Transverse colon (tissue), 4 donors: ENCODE measurements around the gene THUMPD2. TPM values are rescaled to one million over a fixed set of nuclear protein-coding genes. Genes with fewer than 3 reads are reported as not detected.

Source experiments
- DNase-seq: peaks from one replicate; pipeline ENCODE4 v3.0.0-alpha.2; 2019
- H3K27ac ChIP-seq, 4 donors: fragments of 200-600 bp; sonication (generic); 2 replicates each; pipeline ENCODE4 v1.5.1; 2016 to 2018; ENCODE audit warnings: inconsistent platforms in 4 of 4
- H3K27me3 ChIP-seq: fragments of 200-600 bp; sonication (generic); 2 replicates; pipeline ENCODE4 v1.5.1; 2017; ENCODE audit warnings: inconsistent platforms
- H3K36me3 ChIP-seq, 4 donors: fragments of 200-600 bp; sonication (generic); 2 replicates each; pipeline ENCODE4 v1.5.1; 2017 to 2019; ENCODE audit warnings: inconsistent platforms in 4 of 4
- H3K4me1 ChIP-seq, 4 donors: fragments of 200-600 bp; sonication (generic); 2 replicates each; pipeline ENCODE4 v1.5.1; 2017 to 2020; ENCODE audit warnings: inconsistent platforms in 4 of 4
- H3K4me3 ChIP-seq, 4 donors: fragments of 200-600 bp; sonication (generic); 1 replicate in 1 of 4; 2 replicates in 3 of 4; pipeline versions ENCODE4 v1.5.1 to v1.6.1; 2017 to 2019; ENCODE audit warnings: inconsistent platforms in 4 of 4
- H3K9me3 ChIP-seq, 2 donors: fragments of 200-600 bp; sonication (generic); 2 replicates each; pipeline ENCODE4 v1.5.1; 2017 to 2019; ENCODE audit warnings: inconsistent platforms in 2 of 2
- CTCF ChIP-seq, 5 experiments: fragments of 200-600 bp in 3 of 5; fragments of 450-650 bp in 2 of 5; sonication (generic) in 3 of 5; IDR thresholded peaks; 1 replicate in 2 of 5; 2 replicates in 3 of 5; pipeline ENCODE4 v1.5.1; 2016 to 2017; ENCODE audit warnings: antibody characterized with exemption in 5 of 5, inconsistent platforms in 3 of 5, mild to moderate bottlenecking in 2 of 5, moderate library complexity in 1 of 5
- EP300 ChIP-seq: sonication (generic); formaldehyde crosslinking; IDR thresholded peaks from one replicate; pipeline ENCODE4 v1.6.1; 2017; ENCODE audit warnings: antibody characterized with exemption, low read depth
- POLR2A ChIP-seq: fragments of 450-650 bp; IDR thresholded peaks from one replicate; pipeline ENCODE4 v1.6.1; 2016; ENCODE audit warnings: antibody characterized with exemption, mild to moderate bottlenecking, moderate library complexity
- POLR2AphosphoS5 ChIP-seq, 3 donors: sonication (generic); formaldehyde crosslinking; IDR thresholded peaks; one replicate each; pipeline ENCODE4 v1.6.1; 2016; ENCODE audit warnings: antibody characterized with exemption in 3 of 3
- WGBS, 2 donors: methylation state at CpG; one replicate each; pipeline ENCODE4 v1.1.5; 2018; ENCODE audit warnings: low coverage in 1 of 2; 5-methylcytosine and 5-hydroxymethylcytosine counted together
- in situ Hi-C, 4 donors: fragments of 200-750 bp; cut with MboI; loops; one replicate each; pipeline versions ENCODE4 v1.15.0 to v1.15.1; 2017; ENCODE audit warnings: low sequenced_read_pairs in 3 of 4, low pct_ligation_motif_present in 1 of 4, low pct_unique_long_range_greater_than_20kb in 1 of 4
- intact Hi-C: fragments of 100-400 bp; cut with DNase I; formaldehyde crosslinking; loops from one replicate; pipeline ENCODE4 v1.15.1; 2023; ENCODE audit warnings: low total_unique reads
- total RNA-seq, 4 donors: library from RNA; depleted of rRNA; stranded (reverse); fragments of >200 nt; gene quantifications; one replicate each; pipeline ENCODE4 v1.1.0, GENCODE V29; 2016

Gene THUMPD2
- total RNA-seq, 4 donors from 2014 or later = 5.2 to 21.1 (median 9.7) TPM

- no peak overlapping the region for H3K4me3 ChIP-seq
- intact Hi-C loops = no loop called here
- no peaks in the 10 kb centered on the region for H3K4me1 ChIP-seq
- H3K36me3 ChIP-seq = peaks cover 0 to 41% (median 9%) of the 10 kb centered on the region in 4 donors
- 80 to 91% methylated on average over 2 of the region's 2 CpGs for WGBS, 2 donors
- H3K9me3 ChIP-seq = no peaks in the 10 kb centered on the region
- no peak for TF ChIP-seq EP300
- no peak for TF ChIP-seq POLR2AphosphoS5 (IDR thresholded peaks at IDR 0.05)
- no peaks in the 10 kb centered on the region for H3K27me3 ChIP-seq
- DNase-seq = no peak
- in situ Hi-C loops = no loop called here
- H3K27ac ChIP-seq = no peak overlapping the region
Observed at GRCh38 chr2:39738936-39739335, 40.1 kb downstream of the THUMPD2 start.

GRCh38 chr2:39737661-39738060, 41.4 kb downstream of the THUMPD2 start:
- Histone ChIP-seq H3K36me3 (peaks cover 0 to 33% (median 3%) of the 10 kb centered on the region in 4 donors), H3K4me3 (no peak overlapping the region), H3K27me3 (no peaks in the 10 kb centered on the region), H3K4me1 (no peaks in the 10 kb centered on the region), H3K27ac (no peak overlapping the region), H3K9me3 (no peaks in the 10 kb centered on the region)
- 87 to 88% methylated on average over 8 of the region's 8 CpGs for WGBS, 2 donors
- no peak for TF ChIP-seq CTCF (IDR thresholded peaks at IDR 0.05)
- TF ChIP-seq EP300 = no peak
- TF ChIP-seq POLR2AphosphoS5 (IDR thresholded peaks at IDR 0.05) = no peak
- no peak for TF ChIP-seq POLR2A
- intact Hi-C loops (no loop called here), in situ Hi-C loops (no loop called here)
- no peak for DNase-seq

GRCh38 chr2:39736640-39737039, 42.4 kb downstream of the THUMPD2 start:
- peaks cover 0 to 27% (median 3%) of the 10 kb centered on the region in 4 donors for H3K36me3 ChIP-seq
- no peak overlapping the region for H3K27ac ChIP-seq
- in situ Hi-C loops (no loop called here), intact Hi-C loops (no loop called here)
- H3K4me3 ChIP-seq = no peak overlapping the region
- no peaks in the 10 kb centered on the region for H3K27me3 ChIP-seq
- no peak for DNase-seq
- no peak for TF ChIP-seq POLR2A
- TF ChIP-seq CTCF (IDR thresholded peaks at IDR 0.05) = no peak
- TF ChIP-seq EP300 = no peak
- no peak for TF ChIP-seq POLR2AphosphoS5 (IDR thresholded peaks at IDR 0.05)
- H3K4me1 ChIP-seq = no peaks in the 10 kb centered on the region
- WGBS, 2 donors = 82 to 90% methylated on average over 3 to 6 of the region's 6 CpGs
- no peaks in the 10 kb centered on the region for H3K9me3 ChIP-seq

- H3K36me3 ChIP-seq = peaks cover 0 to 18% (median 3%) of the 10 kb centered on the region in 4 donors
- in situ Hi-C loops = no loop called here
Observed at GRCh38 chr2:39735648-39736047, 43.4 kb downstream of the THUMPD2 start.

More at GRCh38 chr2:39735648-39736047, 43.4 kb downstream of the THUMPD2 start:
- H3K27ac ChIP-seq = no peak overlapping the region
- no peaks in the 10 kb centered on the region for H3K27me3 ChIP-seq
- H3K4me3 ChIP-seq = no peak overlapping the region
- DNase-seq = no peak
- intact Hi-C loops = no loop called here
- 98 to 100% methylated on average over 3 of the region's 3 CpGs for WGBS, 2 donors
- no peaks in the 10 kb centered on the region for H3K9me3 ChIP-seq
- no peaks in the 10 kb centered on the region for H3K4me1 ChIP-seq
- TF ChIP-seq POLR2AphosphoS5 (IDR thresholded peaks at IDR 0.05) (no peak), POLR2A (no peak), CTCF (IDR thresholded peaks at IDR 0.05) (no peak), EP300 (no peak)
